Measurements from ENCODE around the gene CCDC89. TPM values are rescaled to one million over a fixed set of nuclear protein-coding genes. Genes with fewer than 3 reads are reported as not detected.

CCDC89 gene
- total RNA-seq, result 0.56 TPM in 1 of 2 replicates, not detected in the other

DNA sequence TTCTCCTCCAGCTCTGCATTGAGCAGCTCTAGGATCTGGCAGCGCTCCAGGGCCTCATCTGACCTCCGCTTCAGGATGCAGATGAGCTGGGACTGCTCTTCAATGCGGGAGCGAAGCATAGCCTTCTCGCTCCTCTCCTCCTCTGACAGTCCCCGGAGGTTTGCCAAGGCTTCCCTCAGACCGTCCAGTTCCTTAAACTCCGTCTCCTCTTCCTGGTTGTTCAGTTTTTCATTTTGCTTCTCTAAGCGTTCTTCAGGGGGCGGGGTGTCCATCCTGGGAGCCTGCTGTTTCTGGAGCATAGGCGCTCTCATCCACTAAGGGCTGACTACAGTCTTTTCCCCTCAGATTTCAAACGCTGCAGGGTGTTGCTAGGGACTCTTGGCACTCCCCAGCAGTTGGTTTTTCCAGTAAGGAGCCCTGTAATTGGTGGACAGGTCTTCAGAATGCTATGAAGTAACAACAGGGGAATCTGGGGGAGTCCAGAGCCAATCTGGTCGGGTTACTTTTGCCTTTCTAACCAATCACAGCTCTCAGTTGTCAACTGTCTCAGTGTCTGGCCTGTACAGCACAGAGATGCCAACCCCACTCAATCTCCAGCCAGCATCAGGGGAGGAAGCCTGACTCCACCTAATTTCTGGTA lies at the start of gene CCDC89:
Gene CCDC89, minus strand, starts transcription at position 376 of the 640 bp plus-strand sequence. Its CDS starts 65 bp downstream, at position 311.

DNA sequence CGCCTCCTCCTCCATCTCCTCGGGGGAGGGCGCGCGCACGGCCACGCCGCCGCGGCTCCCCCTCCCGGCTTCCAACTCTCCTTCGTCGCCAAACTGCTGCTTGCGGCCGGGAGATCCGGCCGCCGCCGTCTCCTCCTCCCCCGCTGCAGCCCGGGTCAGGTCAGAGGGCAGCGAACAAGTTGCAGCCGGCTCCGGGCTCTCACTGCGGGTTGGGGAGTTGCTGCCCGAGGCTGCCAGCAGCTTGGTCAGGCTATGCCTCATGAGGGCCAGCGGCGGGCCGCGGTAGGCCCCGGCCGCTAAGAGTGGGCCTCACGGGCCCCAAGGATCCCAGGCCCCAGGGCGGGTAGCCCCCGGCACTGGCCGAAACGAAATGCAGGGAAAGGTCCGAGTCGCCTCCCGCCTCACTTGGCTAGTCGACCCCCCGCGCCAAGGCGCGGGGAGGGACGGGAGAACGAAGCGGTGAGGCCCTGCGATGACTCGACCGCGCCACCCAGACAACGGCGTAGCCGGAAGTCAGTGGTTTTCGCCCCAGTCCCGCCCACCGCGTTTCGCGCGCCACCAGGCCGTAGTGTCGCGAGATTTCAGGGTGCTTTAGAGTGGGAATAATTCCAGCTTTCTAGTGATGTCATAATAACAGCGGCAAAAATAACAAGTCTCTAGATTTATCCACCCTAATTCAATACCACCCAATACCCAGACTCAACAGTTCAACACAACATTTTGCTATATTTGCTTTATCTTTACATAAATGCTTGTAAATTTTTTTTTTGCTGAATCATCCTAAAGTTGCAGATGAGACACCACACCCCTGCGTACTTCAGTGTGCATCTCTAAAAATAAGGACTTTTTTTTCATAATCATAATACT lies 21.1 kb downstream of the CCDC89 start, which contains the start of gene CREBZF:
Gene CREBZF, minus strand, starts transcription at position 515 of the 867 bp plus-strand sequence. Its CDS starts 254 bp downstream, at position 261.

DNA sequence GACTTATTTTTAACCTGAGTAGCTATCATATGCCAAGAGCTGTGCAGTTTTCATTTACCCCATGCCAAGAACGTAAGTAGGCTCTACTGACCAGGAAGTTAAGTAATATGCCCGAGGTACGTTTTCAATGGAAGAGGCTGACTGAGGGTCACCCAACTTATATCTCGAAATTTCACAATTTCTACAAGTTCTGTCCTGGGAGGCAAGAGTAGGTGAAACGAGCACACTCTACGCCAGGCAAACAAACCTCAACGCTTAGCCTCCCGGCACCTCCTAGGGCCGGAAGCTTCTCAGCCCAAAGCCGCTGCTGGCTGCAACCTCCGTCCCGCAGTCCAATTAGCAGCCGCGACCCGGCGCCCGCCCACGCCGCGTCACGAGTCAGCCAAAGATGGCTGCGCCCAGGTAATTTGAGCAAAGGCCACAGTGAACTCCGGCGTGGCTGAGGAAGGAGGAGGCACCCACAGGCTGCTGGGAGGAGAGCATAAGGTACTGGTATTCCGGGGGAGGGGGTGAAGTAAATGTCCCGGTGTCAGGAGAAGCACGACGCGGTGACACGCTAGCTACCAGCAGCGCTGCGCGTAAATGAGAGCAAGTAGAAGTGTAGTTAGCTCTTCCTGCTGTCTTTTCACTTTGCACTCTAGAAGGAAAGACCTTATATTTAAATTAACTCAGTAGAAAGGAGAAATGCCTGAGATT lies 38.2 kb downstream of the CCDC89 start, which contains the start of gene TMEM126A:
Gene TMEM126A, plus strand, starts transcription at position 364 of the 696 bp plus-strand sequence. CDS start 2,289 bp downstream, outside the sequence.

Other genes starting within 250 kb of the CCDC89 start
- gene DLG2, start 58.9 kb downstream of the CCDC89 start, total RNA-seq, result 0.38 and 0.54 TPM in 2 replicates
- gene TMEM126B, start 57.6 kb downstream of the CCDC89 start, total RNA-seq, result 51.2 and 54.3 TPM in 2 replicates
- 37.5 and 48.5 TPM in 2 replicates for gene TMEM126A, start 38.2 kb downstream of the CCDC89 start, total RNA-seq
- 23.8 and 37.8 TPM in 2 replicates for gene CREBZF, start 21.1 kb downstream of the CCDC89 start, total RNA-seq
- 0.63 and 1.5 TPM in 2 replicates for gene SYTL2, start 124.9 kb upstream of the CCDC89 start, total RNA-seq
- gene CCDC83, start 169.2 kb upstream of the CCDC89 start, total RNA-seq, result not detected in 2 replicates

Data from endothelial cell of coronary artery (primary cell).